Measurements from ENCODE around the gene CASQ2. TPM values are rescaled to one million over a fixed set of nuclear protein-coding genes. Genes with fewer than 3 reads are reported as not detected.

CASQ2 gene
- total and polyA plus RNA-seq, 2 donors (not counting 3 experiments of a cell fraction or from before 2014, with no cell fraction given) = not detected

- CTCF ChIA-PET = interaction anchor here (1.2 to 5.8 kb wide), 3 partner anchors 9 to 86 kb away, joined by 3 to 24 read pairs (median 9); no protein-coding TSS in a partner anchor
- DNase-seq (ENCODE audit: low read depth, low spot score) = no peak
- dilution Hi-C loops (cut with MboI; ENCODE audit: extremely low pct_ligation_motif_present, low sequenced_read_pairs) = no loop called here
- peaks cover 0 to 3% of the 10 kb centered on the region in 2 experiments for H3K27me3 ChIP-seq (ENCODE audit: control insufficient read depth in 2 of 2, insufficient read depth in 2 of 2, low read length in 2 of 2)
- no peaks in the 10 kb centered on the region for H3K79me2 ChIP-seq (ENCODE audit: control insufficient read depth, insufficient read depth, low read length)
- POLR2A ChIA-PET = no interaction called here
- H4K20me1 ChIP-seq (replicated peaks; ENCODE audit: control insufficient read depth, extremely low read depth, insufficient read depth, low read length) = no peaks in the 10 kb centered on the region
- TF ChIP-seq, protein P1, sequence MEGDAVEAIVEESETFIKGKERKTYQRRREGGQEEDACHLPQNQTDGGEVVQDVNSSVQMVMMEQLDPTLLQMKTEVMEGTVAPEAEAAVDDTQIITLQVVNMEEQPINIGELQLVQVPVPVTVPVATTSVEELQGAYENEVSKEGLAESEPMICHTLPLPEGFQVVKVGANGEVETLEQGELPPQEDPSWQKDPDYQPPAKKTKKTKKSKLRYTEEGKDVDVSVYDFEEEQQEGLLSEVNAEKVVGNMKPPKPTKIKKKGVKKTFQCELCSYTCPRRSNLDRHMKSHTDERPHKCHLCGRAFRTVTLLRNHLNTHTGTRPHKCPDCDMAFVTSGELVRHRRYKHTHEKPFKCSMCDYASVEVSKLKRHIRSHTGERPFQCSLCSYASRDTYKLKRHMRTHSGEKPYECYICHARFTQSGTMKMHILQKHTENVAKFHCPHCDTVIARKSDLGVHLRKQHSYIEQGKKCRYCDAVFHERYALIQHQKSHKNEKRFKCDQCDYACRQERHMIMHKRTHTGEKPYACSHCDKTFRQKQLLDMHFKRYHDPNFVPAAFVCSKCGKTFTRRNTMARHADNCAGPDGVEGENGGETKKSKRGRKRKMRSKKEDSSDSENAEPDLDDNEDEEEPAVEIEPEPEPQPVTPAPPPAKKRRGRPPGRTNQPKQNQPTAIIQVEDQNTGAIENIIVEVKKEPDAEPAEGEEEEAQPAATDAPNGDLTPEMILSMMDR (IDR thresholded peaks at IDR 0.05; ENCODE audit: extremely low read depth in 1 of 2, insufficient read depth in 1 of 2, low read depth in 1 of 2, low read length in 2 of 2) = no peak
- TF ChIP-seq GATA2 (IDR thresholded peaks at IDR 0.05; ENCODE audit: insufficient read depth, insufficient read length, low read depth, low read length) (no peak), MYC (IDR thresholded peaks at IDR 0.05; ENCODE audit: low read depth, low read length) (no peak), POLR2AphosphoS5 (IDR thresholded peaks at IDR 0.05; ENCODE audit: insufficient read depth, low read depth, low read length) (no peak), MAX (IDR thresholded peaks at IDR 0.05; ENCODE audit: insufficient read depth, insufficient read length) (no peak), POLR2A (IDR thresholded peaks at IDR 0.05; ENCODE audit: low read depth, low read length) (no peak), FOS (IDR thresholded peaks at IDR 0.05; ENCODE audit: borderline replicate concordance, insufficient read depth, low read length) (no peak), JUN (IDR thresholded peaks at IDR 0.05; ENCODE audit: borderline replicate concordance, insufficient read depth, insufficient read length, low read depth) (no peak), EZH2 (IDR thresholded peaks at IDR 0.05; ENCODE audit: borderline replicate concordance, low read depth, low read length, severe bottlenecking) (no peak)
- no peaks in the 10 kb centered on the region for H3K4me1 ChIP-seq (ENCODE audit: control insufficient read depth, extremely low read depth, insufficient read depth, low read length)
- H3K36me3 ChIP-seq (ENCODE audit: control insufficient read depth in 2 of 2, extremely low read depth in 1 of 2, insufficient read depth in 2 of 2, low read length in 2 of 2) = peaks cover 3 to 12% of the 10 kb centered on the region in 2 experiments
- BruUV-seq (replicated peaks) = no TSS peak
- H3K9me1 ChIP-seq (replicated peaks; ENCODE audit: control insufficient read depth, extremely low read depth, insufficient read depth, low read length) = no peaks in the 10 kb centered on the region
- no peak for FAIRE-seq
- H3K27ac ChIP-seq (ENCODE audit: insufficient read depth, low read depth, low read length) = no peak overlapping the region
- intact Hi-C loops (cut with micrococcal nuclease) = loop anchor here (5.0 kb wide), 1 partner anchor 53 kb away; the partner anchor contains the start of gene VANGL1
- no peaks in the 10 kb centered on the region for H3K9me3 ChIP-seq (replicated peaks; ENCODE audit: control insufficient read depth, insufficient read depth, low read length)
- no peak overlapping the region for H3K4me3 ChIP-seq (replicated peaks in 1 of 3; ENCODE audit: insufficient read depth in 1 of 3, low read depth in 1 of 3, low read length in 3 of 3)
- H2AFZ ChIP-seq (ENCODE audit: low read depth, low read length) = no peak overlapping the region
- no peak overlapping the region for H3K9ac ChIP-seq (replicated peaks; ENCODE audit: extremely low read depth, insufficient read depth, low read length)
- H3K4me2 ChIP-seq (ENCODE audit: insufficient read depth, low read length) = no peak overlapping the region
Measured at GRCh38 chr1:115694805-115695204, 73.7 kb downstream of the CASQ2 start.

All from endothelial cell of umbilical vein (primary cell).